GM21367 (cell line): Measurements from ENCODE around the gene TCEA2.

Source experiments
- ATAC-seq: cut with Tn5 transposase; IDR thresholded peaks from one replicate; pipeline ENCODE4 v1.9.1; 2021; ENCODE audit not compliant: unreplicated experiment

Gene TCEA2

GRCh38 chr20:64091340-64091739 lies 28.3 kb downstream of the TCEA2 start:
- ATAC-seq, result no peak

GRCh38 chr20:64091770-64092169 lies 28.8 kb downstream of the TCEA2 start:
- no peak for ATAC-seq

GRCh38 chr20:64092258-64093012 lies 29.4 kb downstream of the TCEA2 start:
- ATAC-seq, result no peak

- ATAC-seq, result no peak
Observed at GRCh38 chr20:64093013-64093503, 30.1 kb downstream of the TCEA2 start.

- ATAC-seq, result no peak
Observed at GRCh38 chr20:64095455-64095854, 32.5 kb downstream of the TCEA2 start.

- ATAC-seq, result no peak
Observed at GRCh38 chr20:64095927-64096326, 32.9 kb downstream of the TCEA2 start.

GRCh38 chr20:64096535-64096934 lies 33.5 kb downstream of the TCEA2 start:
- no peak for ATAC-seq

GRCh38 chr20:64098471-64099013 lies 35.5 kb downstream of the TCEA2 start:
- no peak for ATAC-seq

- ATAC-seq, result no peak
Observed at GRCh38 chr20:64099086-64099786, 36.2 kb downstream of the TCEA2 start.

GRCh38 chr20:64099880-64100565 lies 37.0 kb downstream of the TCEA2 start:
- ATAC-seq, result peak; percentile 32

- ATAC-seq, result no peak
Observed at GRCh38 chr20:64100566-64100888, 37.5 kb downstream of the TCEA2 start.

GRCh38 chr20:64100946-64101688 lies 38.1 kb downstream of the TCEA2 start:
- no peak for ATAC-seq

GRCh38 chr20:64101731-64102621 lies 39.0 kb downstream of the TCEA2 start:
- no peak for ATAC-seq

GRCh38 chr20:64102647-64103354 lies 39.8 kb downstream of the TCEA2 start:
- ATAC-seq, result no peak

- ATAC-seq, result no peak
Observed at GRCh38 chr20:64103871-64104666, 41.1 kb downstream of the TCEA2 start.

- no peak for ATAC-seq
Observed at GRCh38 chr20:64104667-64105451, 41.9 kb downstream of the TCEA2 start.

- no peak for ATAC-seq
Observed at GRCh38 chr20:64105846-64106434, 42.9 kb downstream of the TCEA2 start.
